ENCODE results near the gene SRRM4. TPM values are rescaled to one million over a fixed set of nuclear protein-coding genes. Genes with fewer than 3 reads are reported as not detected.
A peak's percentile ranks its signal among the peaks of the same experiment; 100 is the strongest.

Gene SRRM4
- total RNA-seq, 1 experiment from 2014 or later = not detected

- no peak for DNase-seq (ENCODE audit: low read depth)
Observed at GRCh38 chr12:119145367-119145766, 164.0 kb downstream of the SRRM4 start.

GRCh38 chr12:119147847-119148448 lies 166.6 kb downstream of the SRRM4 start:
- no peak for DNase-seq (ENCODE audit: low read depth)
- in situ Hi-C loops (cut with HindIII; ENCODE audit: low pct_unique_long_range_greater_than_20kb, low sequenced_read_pairs) = no loop called here

More at GRCh38 chr12:119145367-119145766, 164.0 kb downstream of the SRRM4 start:
- in situ Hi-C loops (cut with HindIII; ENCODE audit: low pct_unique_long_range_greater_than_20kb, low sequenced_read_pairs) = no loop called here

- in situ Hi-C loops (cut with HindIII; ENCODE audit: low pct_unique_long_range_greater_than_20kb, low sequenced_read_pairs) = no loop called here
- DNase-seq (ENCODE audit: low read depth) = no peak
Observed at GRCh38 chr12:119149270-119149669, 167.9 kb downstream of the SRRM4 start.

GRCh38 chr12:119151445-119152026 lies 170.2 kb downstream of the SRRM4 start:
- in situ Hi-C loops (cut with HindIII; ENCODE audit: low pct_unique_long_range_greater_than_20kb, low sequenced_read_pairs) = no loop called here

GRCh38 chr12:119153477-119154434 lies 172.4 kb downstream of the SRRM4 start:
- DNase-seq (ENCODE audit: low read depth) = peak; percentile 6
- in situ Hi-C loops (cut with HindIII; ENCODE audit: low pct_unique_long_range_greater_than_20kb, low sequenced_read_pairs) = no loop called here

More at GRCh38 chr12:119151445-119152026, 170.2 kb downstream of the SRRM4 start:
- DNase-seq (ENCODE audit: low read depth) = no peak

- DNase-seq (ENCODE audit: low read depth) = no peak
- in situ Hi-C loops (cut with HindIII; ENCODE audit: low pct_unique_long_range_greater_than_20kb, low sequenced_read_pairs) = no loop called here
Observed at GRCh38 chr12:119154435-119154818, 173.1 kb downstream of the SRRM4 start.

- in situ Hi-C loops (cut with HindIII; ENCODE audit: low pct_unique_long_range_greater_than_20kb, low sequenced_read_pairs) = no loop called here
- DNase-seq (ENCODE audit: low read depth) = no peak
Observed at GRCh38 chr12:119156401-119157044, 175.2 kb downstream of the SRRM4 start.

GRCh38 chr12:119157528-119157927 lies 176.2 kb downstream of the SRRM4 start:
- no peak for DNase-seq (ENCODE audit: low read depth)
- in situ Hi-C loops (cut with HindIII; ENCODE audit: low pct_unique_long_range_greater_than_20kb, low sequenced_read_pairs) = no loop called here

GRCh38 chr12:119157978-119158377 lies 176.6 kb downstream of the SRRM4 start:
- no peak for DNase-seq (ENCODE audit: low read depth)
- in situ Hi-C loops (cut with HindIII; ENCODE audit: low pct_unique_long_range_greater_than_20kb, low sequenced_read_pairs) = no loop called here

- DNase-seq (ENCODE audit: low read depth) = no peak
- in situ Hi-C loops (cut with HindIII; ENCODE audit: low pct_unique_long_range_greater_than_20kb, low sequenced_read_pairs) = no loop called here
Observed at GRCh38 chr12:119158402-119158801, 177.1 kb downstream of the SRRM4 start.

GRCh38 chr12:119159844-119160243 lies 178.5 kb downstream of the SRRM4 start:
- no peak for DNase-seq (ENCODE audit: low read depth)
- in situ Hi-C loops (cut with HindIII; ENCODE audit: low pct_unique_long_range_greater_than_20kb, low sequenced_read_pairs) = no loop called here

GRCh38 chr12:119167902-119168301 lies 186.6 kb downstream of the SRRM4 start:
- no peak for DNase-seq (ENCODE audit: low read depth)
- in situ Hi-C loops (cut with HindIII; ENCODE audit: low pct_unique_long_range_greater_than_20kb, low sequenced_read_pairs) = no loop called here

GRCh38 chr12:119168721-119169120 lies 187.4 kb downstream of the SRRM4 start:
- in situ Hi-C loops (cut with HindIII; ENCODE audit: low pct_unique_long_range_greater_than_20kb, low sequenced_read_pairs) = no loop called here
- no peak for DNase-seq (ENCODE audit: low read depth)

- DNase-seq (ENCODE audit: low read depth) = no peak
- in situ Hi-C loops (cut with HindIII; ENCODE audit: low pct_unique_long_range_greater_than_20kb, low sequenced_read_pairs) = no loop called here
Observed at GRCh38 chr12:119169150-119169549, 187.8 kb downstream of the SRRM4 start.

GRCh38 chr12:119171291-119171690 lies 189.9 kb downstream of the SRRM4 start:
- in situ Hi-C loops (cut with HindIII; ENCODE audit: low pct_unique_long_range_greater_than_20kb, low sequenced_read_pairs) = no loop called here

GRCh38 chr12:119171691-119172425 lies 190.5 kb downstream of the SRRM4 start:
- DNase-seq (ENCODE audit: low read depth) = no peak
- in situ Hi-C loops (cut with HindIII; ENCODE audit: low pct_unique_long_range_greater_than_20kb, low sequenced_read_pairs) = no loop called here

More at GRCh38 chr12:119171291-119171690, 189.9 kb downstream of the SRRM4 start:
- DNase-seq (ENCODE audit: low read depth) = no peak

- in situ Hi-C loops (cut with HindIII; ENCODE audit: low pct_unique_long_range_greater_than_20kb, low sequenced_read_pairs) = no loop called here
- no peak for DNase-seq (ENCODE audit: low read depth)
Observed at GRCh38 chr12:119175081-119175480, 193.7 kb downstream of the SRRM4 start.
